ENCODE measurements around the gene NFIA. TPM values are rescaled to one million over a fixed set of nuclear protein-coding genes. Genes with fewer than 3 reads are reported as not detected.

NFIA gene
- total and polyA plus RNA-seq, 2 of the 13 experiments (the other 11 are each of a cell fraction or from before 2014, with no cell fraction given): 14.7 to 28.5 TPM

GRCh38 chr1:61120998-61121397 is 38.6 kb downstream of the NFIA start (continued):
- TF ChIP-seq HNF1A (IDR thresholded peaks at IDR 0.05; ENCODE audit: low read depth) (0 out of 2 replicates have a peak, but pooled peaks have one; percentile 5), HNF1A (CRISPR knock-in tag; IDR thresholded peaks at IDR 0.05; ENCODE audit: borderline replicate concordance) (no peak), GFI1 (CRISPR knock-in tag; IDR thresholded peaks at IDR 0.05; ENCODE audit: borderline replicate concordance) (no peak), PBX3 (CRISPR knock-in tag; IDR thresholded peaks at IDR 0.05; ENCODE audit: borderline replicate concordance) (no peak), FOXJ3 (CRISPR knock-in tag; IDR thresholded peaks at IDR 0.05; ENCODE audit: borderline replicate concordance) (peak; percentile 65; the same call in 1 of the 2 replicates), TGIF2 (CRISPR knock-in tag; IDR thresholded peaks at IDR 0.05) (0 out of 2 replicates have a peak, but pooled peaks have one; percentile 54), ZNF784 (CRISPR knock-in tag; IDR thresholded peaks at IDR 0.05; ENCODE audit: borderline replicate concordance) (no peak), XBP1 (CRISPR knock-in tag; IDR thresholded peaks at IDR 0.05) (no peak), ZNF501 (CRISPR knock-in tag; IDR thresholded peaks at IDR 0.05) (no peak), CHD4 (IDR thresholded peaks at IDR 0.05; ENCODE audit: borderline replicate concordance, low read length) (no peak), ZNF567 (CRISPR knock-in tag; IDR thresholded peaks at IDR 0.05; ENCODE audit: borderline replicate concordance) (no peak), PCBP2 (optimal IDR thresholded peaks at IDR 0.05; ENCODE audit: low read depth, low read length, poor library complexity, severe bottlenecking) (no peak), ZNF224 (CRISPR knock-in tag; IDR thresholded peaks at IDR 0.05) (no peak), ZBTB25 (CRISPR knock-in tag; IDR thresholded peaks at IDR 0.05) (peak; percentile 25; the same call in 1 of the 2 replicates), ZNF296 (CRISPR knock-in tag; conservative IDR thresholded peaks at IDR 0.05) (no peak), RAD21 (CRISPR knock-in tag; IDR thresholded peaks at IDR 0.05) (no peak), ZGPAT (CRISPR knock-in tag; IDR thresholded peaks at IDR 0.05) (peak; percentile 65), HOXA3 (CRISPR knock-in tag; IDR thresholded peaks at IDR 0.05) (no peak), PAWR (CRISPR knock-in tag; IDR thresholded peaks at IDR 0.05; ENCODE audit: borderline replicate concordance) (no peak), ZNF121 (CRISPR knock-in tag; IDR thresholded peaks at IDR 0.05) (no peak), MLX (CRISPR knock-in tag; IDR thresholded peaks at IDR 0.05) (no peak; the same call in 1 of the 2 replicates), ZNF703 (CRISPR knock-in tag; IDR thresholded peaks at IDR 0.05; ENCODE audit: borderline replicate concordance) (no peak)
